AG04449 (cell line): ENCODE data around the gene DEPDC1B.

Source experiments
- CTCF ChIA-PET: fragments of 350-600 bp; formaldehyde crosslinking; extraction: SDS; loops from one replicate; lab custom pipeline; 2021; ENCODE audit warnings: antibody characterized with exemption; lab: Yijun Ruan, JAX
- POLR2A ChIA-PET: fragments of 400-600, 350-600 bp; formaldehyde crosslinking; extraction: SDS; loops from one replicate; lab custom pipeline; 2020; ENCODE audit warnings: antibody characterized with exemption, inconsistent platforms; lab: Yijun Ruan, JAX
- DNase-seq: peaks from one replicate; pipeline ENCODE4 v3.0.0-alpha.2; 2010; ENCODE audit warnings: low read depth, low spot score
- H3K4me3 ChIP-seq: 2 replicates; pipeline ENCODE4 v1.5.1; 2011; ENCODE audit warnings: low read depth, mild to moderate bottlenecking, control low read depth, low read length
- TF ChIP-seq, protein P1 (sequence below): IDR thresholded peaks from one replicate; pipeline ENCODE4 v1.5.1; 2011; ENCODE audit warnings: mild to moderate bottlenecking, moderate library complexity, low read length, control low read depth, inconsistent platforms; ENCODE audit not compliant: insufficient read depth; ENCODE audit errors: missing control alignments

DEPDC1B gene

DNA sequence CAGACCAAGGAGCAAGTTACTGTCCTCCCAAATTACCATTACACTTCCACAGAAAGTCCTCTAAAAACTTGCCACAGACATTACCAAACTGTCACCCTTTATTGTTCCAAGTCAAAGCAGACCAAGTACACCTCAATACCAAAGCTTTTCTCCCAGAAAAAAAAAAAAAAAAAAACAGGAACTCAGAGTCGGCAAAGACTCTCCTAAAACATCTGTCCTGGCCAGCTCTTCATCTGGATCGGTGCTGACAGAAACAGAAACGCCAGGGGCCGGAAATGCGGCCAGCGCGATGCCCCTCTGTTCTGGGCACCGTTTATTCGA lies 718 bp downstream of the DEPDC1B start:
- TF ChIP-seq, protein P1, sequence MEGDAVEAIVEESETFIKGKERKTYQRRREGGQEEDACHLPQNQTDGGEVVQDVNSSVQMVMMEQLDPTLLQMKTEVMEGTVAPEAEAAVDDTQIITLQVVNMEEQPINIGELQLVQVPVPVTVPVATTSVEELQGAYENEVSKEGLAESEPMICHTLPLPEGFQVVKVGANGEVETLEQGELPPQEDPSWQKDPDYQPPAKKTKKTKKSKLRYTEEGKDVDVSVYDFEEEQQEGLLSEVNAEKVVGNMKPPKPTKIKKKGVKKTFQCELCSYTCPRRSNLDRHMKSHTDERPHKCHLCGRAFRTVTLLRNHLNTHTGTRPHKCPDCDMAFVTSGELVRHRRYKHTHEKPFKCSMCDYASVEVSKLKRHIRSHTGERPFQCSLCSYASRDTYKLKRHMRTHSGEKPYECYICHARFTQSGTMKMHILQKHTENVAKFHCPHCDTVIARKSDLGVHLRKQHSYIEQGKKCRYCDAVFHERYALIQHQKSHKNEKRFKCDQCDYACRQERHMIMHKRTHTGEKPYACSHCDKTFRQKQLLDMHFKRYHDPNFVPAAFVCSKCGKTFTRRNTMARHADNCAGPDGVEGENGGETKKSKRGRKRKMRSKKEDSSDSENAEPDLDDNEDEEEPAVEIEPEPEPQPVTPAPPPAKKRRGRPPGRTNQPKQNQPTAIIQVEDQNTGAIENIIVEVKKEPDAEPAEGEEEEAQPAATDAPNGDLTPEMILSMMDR = no peak
- ChIA-PET POLR2A (no interaction called here), CTCF (interaction anchor here (0.8 to 4.3 kb wide), 10 partner anchors 12 to 889 kb away, joined by 3 to 71 read pairs (median 6); no protein-coding TSS in a partner anchor)
- peak overlapping the region; percentile 92 for H3K4me3 ChIP-seq
- no peak for DNase-seq

DNA sequence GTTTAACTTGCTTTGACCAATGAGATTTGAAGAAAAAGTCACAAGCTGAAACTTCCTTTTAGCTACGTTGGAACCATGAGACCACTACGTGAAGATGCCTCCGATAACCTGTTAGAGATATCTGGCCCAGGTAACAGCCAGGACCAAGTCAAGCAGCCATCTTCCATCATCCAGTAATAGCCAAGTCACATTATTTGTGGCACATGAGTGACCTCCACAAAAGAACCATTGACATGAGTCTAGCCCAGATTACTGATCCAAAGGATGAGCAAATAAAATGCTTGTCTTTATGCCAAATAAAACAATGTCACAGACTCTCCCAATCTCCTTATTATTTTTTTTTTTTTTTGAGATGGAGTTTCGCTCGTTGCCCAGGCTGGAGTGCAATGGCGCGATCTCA lies 1.6 kb downstream of the DEPDC1B start:
- TF ChIP-seq, protein P1 = no peak
- no peak overlapping the region for H3K4me3 ChIP-seq
- POLR2A ChIA-PET = no interaction called here
- DNase-seq = no peak
- CTCF ChIA-PET = interaction anchor here (1.4 to 4.3 kb wide), 6 partner anchors 11 to 48 kb away, joined by 3 to 71 read pairs (median 15); no protein-coding TSS in a partner anchor

DNA sequence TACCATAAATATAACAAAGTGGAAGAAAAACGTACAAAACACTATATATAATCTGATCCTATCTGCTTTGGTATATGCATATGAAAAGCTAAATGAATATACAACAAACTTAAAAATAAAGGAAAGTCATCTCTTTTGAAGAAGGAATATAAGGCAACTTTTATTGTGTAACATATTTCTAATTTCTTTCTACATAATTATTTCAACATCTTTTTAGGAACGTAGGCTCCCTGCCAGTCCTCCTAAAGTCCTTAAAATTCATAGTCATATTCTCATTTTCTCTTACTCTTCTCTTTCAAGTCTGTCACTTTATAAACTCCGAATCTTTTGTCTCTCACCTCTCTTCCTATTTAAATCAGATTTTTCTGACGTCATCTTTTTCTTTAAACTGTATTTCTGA lies 9.6 kb downstream of the DEPDC1B start:
- CTCF ChIA-PET = interaction anchor here (1.0 to 9.1 kb wide), 5 partner anchors 9 to 22 kb away, joined by 3 to 71 read pairs (median 5); partner anchors contain the start of gene DEPDC1B
- TF ChIP-seq, protein P1 = no peak
- POLR2A ChIA-PET = no interaction called here
- no peak overlapping the region for H3K4me3 ChIP-seq
- DNase-seq = no peak

DNA sequence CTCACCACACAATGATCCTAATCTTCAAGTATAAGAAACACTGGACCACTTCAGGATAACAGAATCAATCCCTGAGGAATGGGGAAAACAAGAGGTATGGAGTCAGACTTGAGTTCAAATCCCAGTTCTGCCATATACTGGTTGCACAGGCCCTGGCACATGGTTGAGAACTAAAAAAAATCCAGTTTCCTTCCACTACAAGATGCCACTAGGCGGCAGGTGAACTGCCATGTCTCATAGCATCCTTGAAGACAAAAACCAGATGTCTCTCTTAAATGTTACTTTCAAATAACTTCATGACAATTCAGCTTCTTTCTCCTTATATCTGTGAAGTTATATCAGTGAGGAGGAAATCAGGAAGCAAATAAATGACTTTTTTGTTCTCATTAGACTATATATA lies 11.0 kb downstream of the DEPDC1B start:
- ChIA-PET CTCF (interaction anchor here (0.9 to 9.1 kb wide), 8 partner anchors 8 to 268 kb away, joined by 3 to 71 read pairs (median 16); partner anchors contain the start of gene DEPDC1B), POLR2A (no interaction called here)
- TF ChIP-seq, protein P1 = no peak
- no peak overlapping the region for H3K4me3 ChIP-seq
- no peak for DNase-seq

DNA sequence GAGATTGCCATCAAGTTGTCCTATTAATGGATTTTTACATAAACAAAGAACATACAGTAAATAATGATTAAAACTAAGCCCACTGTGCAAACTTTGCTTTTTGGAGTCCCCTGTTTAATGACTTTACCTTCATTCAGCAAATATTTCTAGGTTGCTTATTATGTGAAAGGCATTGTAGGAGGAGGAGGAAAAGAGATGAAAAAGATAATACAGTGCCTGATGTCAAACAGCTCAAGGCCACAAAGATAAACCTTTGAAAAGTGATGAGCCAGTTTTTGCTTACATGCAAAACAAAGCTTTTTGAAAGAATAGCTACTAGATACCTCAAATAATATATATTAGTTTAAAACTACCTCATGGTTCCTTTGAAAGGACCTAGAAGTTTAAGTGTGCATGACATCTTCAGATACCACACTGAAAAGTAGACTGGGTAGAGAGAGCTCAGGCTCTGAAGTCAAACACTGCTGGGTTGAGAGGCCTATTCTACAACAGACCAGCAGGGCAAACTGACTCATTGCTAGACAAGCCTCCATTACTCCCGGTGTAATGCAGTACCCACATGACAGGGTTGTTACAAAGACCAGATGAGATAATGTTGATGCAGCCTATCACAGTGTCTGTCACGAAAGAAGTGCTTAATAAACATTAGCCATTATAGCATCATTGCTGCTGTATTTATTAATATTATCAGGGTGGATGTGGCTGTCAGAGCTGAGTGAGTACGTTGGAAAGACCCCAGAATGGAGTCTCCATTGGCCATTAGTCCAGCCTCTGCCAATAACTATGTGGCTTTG lies 11.8 kb downstream of the DEPDC1B start:
- POLR2A ChIA-PET = no interaction called here
- DNase-seq = no peak
- TF ChIP-seq, protein P1 = peak; percentile 37
- H3K4me3 ChIP-seq = no peak overlapping the region
- CTCF ChIA-PET = interaction anchor here (0.9 to 9.1 kb wide), 10 partner anchors 9 to 1246 kb away, joined by 3 to 71 read pairs (median 8); partner anchors contain the start of gene DEPDC1B

DNA sequence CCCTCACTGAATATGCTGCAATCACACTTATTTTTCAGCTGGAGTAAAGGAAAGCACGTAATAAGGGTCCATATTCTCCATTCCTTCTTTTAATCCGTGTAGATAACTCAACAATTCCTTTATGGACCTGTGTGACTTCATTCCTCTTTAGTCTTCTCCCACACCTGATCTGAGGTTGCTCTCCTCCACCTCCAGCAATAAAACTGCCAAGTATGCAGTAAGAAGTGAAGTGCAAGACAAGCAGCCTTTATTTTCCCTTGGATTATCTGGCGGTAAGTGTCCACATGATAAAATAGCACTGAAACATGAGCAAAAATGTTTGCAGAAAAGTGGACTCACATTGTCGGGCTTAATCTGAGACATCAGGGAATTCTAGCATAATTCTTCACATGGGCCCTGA lies 13.8 kb downstream of the DEPDC1B start:
- CTCF ChIA-PET = interaction anchor here (1.1 to 9.1 kb wide), 6 partner anchors 7 to 36 kb away, joined by 3 to 71 read pairs (median 30); partner anchors contain the start of gene DEPDC1B
- TF ChIP-seq, protein P1 = no peak
- H3K4me3 ChIP-seq = no peak overlapping the region
- DNase-seq = no peak
- POLR2A ChIA-PET = no interaction called here
